VCaP (cell line): Measurements from ENCODE around the gene HMGXB3.

Experiments used
- H3K27ac ChIP-seq: fragments of 450-650 bp; 2 replicates; pipeline ENCODE4 v1.5.1; 2017
- TF ChIP-seq, protein P1 (sequence below): fragments of 450-650 bp; conservative IDR thresholded peaks from 2 replicates; pipeline ENCODE4 v1.5.1; 2017; ENCODE audit warnings: mild to moderate bottlenecking, moderate library complexity

The HMGXB3 gene

DNA sequence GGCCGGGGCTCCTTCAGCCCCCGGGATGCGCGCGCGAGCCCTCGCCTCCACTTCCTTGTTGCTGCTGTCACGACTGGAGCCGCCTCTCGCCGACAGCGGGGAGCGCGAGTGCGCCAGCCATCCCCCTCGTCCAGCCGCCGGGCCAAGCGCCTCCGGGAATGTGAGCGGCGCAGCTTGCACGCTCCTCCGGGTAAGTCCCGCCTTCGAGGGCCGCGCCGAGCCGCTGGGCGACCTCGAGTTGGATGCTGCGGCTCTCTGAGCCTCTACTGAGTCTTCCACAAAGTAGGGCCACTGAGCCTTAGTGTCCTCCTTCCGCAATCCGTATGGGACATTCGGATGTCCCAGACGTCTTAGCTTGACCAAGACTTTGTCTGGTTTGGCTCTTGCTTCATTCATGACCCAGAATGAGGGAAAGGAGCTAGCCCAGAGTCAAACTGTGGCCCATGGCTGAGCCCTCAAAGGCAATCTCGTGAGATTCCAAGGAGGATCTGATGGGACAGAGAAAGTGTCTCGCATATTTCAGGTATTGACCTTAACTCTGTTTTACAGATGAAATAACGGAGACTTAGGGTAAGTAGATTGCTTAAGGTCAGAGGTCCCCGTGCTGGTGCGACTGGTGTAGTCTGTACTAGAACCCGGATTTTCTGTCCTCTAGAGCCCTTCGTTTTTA, 586 bp downstream of the HMGXB3 start:
- peak overlapping the region; percentile 100 for H3K27ac ChIP-seq
- TF ChIP-seq, protein P1, sequence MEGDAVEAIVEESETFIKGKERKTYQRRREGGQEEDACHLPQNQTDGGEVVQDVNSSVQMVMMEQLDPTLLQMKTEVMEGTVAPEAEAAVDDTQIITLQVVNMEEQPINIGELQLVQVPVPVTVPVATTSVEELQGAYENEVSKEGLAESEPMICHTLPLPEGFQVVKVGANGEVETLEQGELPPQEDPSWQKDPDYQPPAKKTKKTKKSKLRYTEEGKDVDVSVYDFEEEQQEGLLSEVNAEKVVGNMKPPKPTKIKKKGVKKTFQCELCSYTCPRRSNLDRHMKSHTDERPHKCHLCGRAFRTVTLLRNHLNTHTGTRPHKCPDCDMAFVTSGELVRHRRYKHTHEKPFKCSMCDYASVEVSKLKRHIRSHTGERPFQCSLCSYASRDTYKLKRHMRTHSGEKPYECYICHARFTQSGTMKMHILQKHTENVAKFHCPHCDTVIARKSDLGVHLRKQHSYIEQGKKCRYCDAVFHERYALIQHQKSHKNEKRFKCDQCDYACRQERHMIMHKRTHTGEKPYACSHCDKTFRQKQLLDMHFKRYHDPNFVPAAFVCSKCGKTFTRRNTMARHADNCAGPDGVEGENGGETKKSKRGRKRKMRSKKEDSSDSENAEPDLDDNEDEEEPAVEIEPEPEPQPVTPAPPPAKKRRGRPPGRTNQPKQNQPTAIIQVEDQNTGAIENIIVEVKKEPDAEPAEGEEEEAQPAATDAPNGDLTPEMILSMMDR = no peak

DNA sequence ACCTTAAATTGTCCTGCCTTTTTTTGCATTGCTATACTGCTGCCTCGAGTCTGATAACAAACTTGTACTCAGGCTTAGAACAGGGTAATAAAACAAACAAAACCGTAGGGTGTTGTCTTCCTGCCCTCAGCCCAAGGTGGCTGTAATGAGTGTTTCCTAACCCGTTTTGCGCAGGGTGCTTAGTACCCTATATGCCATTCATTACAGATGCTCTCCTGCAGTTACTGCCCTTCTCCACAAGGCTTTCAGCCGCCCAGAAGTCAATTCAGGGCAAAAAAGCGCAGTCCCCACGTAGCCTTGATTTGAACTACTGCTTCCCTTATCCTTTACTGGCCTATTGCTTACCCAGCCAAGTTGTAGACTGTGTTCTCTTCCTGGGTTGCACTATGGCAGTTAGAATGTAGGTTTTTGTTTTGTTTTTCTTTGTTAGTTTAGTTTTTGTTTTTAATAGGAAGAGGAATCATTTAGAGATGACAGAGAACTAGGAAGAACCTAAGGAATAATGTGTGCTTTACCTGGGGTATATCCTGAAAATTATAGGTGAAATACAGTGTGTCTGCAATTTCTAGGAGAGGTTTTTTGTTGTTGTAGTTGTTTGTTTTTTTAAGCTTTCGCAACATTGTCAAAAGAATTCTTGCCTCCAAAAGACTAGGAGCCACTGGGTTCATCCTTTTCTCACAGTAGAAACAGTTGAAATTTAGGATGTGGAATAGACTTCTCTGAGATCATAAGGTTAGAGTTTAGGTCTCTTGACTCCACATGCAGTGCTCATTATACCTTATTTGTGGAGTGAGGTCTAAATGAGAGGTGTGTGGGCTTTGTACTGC, 1.3 kb downstream of the HMGXB3 start:
- TF ChIP-seq, protein P1 = peak; percentile 73
- H3K27ac ChIP-seq = peak overlapping the region; percentile 100

DNA sequence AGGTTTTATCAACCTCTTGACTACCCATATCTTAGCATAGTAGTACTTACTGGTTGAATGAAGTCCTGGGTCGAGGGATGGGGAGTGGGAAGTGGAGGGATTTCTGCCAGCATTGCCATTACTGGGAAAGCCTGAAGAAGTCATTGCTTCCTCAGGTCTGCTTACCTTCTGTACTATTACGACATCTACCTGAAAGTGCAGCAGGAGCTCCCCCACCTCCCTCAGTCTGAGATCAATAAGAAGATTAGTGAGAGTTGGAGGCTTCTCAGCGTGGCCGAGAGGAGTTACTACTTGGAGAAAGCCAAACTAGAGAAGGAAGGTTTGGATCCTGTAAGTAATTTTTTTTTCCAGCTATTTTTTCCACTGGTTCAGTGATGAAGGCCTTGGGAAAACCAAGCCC, 5.8 kb downstream of the HMGXB3 start:
- H3K27ac ChIP-seq = no peak overlapping the region
- TF ChIP-seq, protein P1 = no peak

DNA sequence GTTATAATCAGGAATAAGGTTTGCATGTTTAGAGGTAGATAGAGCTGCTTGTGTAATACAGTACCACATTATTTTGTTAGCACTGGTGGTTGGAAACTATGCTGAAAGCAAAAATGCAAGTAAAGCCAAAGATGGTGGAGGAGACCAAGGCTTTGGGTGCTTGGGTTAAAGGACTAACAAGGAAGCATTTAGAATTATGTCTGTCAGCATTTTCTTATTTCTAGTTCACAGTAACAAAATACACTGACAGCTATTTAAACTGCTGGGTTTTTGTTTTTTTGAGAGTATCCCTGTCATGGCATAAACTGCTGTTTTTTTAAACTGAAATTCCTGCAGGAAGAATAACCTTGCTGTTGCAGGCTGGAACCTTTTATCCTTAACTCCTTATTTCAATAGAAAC, 6.5 kb downstream of the HMGXB3 start:
- no peak overlapping the region for H3K27ac ChIP-seq
- TF ChIP-seq, protein P1 = no peak

DNA sequence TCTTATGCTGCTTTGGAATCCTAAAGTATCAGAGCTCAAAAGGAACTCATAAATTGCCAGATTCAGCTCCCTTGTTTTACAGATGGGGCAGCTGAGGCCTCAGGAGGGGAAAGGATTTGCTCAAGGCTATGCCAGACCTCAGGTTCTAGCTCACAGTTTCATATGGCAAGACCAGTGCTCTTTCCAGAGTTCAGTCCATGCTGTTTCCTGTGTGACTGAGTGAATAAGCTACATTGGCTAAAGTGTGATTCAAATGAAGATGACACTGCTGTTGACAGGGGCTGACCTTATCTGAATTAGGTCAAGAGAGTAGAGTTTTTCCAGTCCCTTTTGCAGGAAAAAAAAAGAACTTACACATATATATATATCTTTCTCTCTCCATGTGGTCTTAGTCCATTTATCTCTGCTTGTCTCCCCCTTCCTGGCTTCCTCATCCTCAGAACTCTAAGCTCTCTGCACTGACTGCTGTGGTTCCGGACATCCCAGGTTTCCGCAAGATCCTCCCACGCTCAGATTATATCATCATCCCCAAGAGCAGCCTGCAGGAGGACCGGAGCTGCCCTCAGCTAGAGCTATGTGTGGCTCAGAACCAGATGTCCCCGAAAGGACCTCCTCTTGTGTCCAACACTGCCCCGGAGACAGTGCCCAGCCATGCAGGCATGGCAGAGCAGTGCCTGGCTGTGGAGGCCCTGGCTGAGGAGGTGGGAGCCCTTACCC, 9.3 kb downstream of the HMGXB3 start:
- H3K27ac ChIP-seq = no peak overlapping the region
- TF ChIP-seq, protein P1 = no peak

DNA sequence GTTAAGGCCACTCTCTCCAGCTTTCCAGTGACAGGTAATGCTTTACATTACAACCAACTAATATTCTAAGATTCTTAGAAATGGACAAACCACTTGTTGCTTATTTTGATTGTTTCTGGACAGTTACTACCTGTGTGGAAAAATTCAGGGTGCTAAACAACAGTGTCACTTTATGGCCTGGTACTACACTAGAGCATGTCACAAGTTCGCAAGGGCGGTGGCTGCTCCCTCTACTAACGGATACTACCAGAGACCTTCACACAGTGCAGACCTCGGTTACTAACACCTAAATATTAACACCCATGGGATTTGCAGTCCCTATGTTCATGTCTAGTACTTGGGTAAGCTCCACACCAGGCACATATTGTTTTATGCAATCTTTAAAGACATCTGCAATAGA, 13.4 kb downstream of the HMGXB3 start:
- TF ChIP-seq, protein P1 = no peak
- no peak overlapping the region for H3K27ac ChIP-seq

DNA sequence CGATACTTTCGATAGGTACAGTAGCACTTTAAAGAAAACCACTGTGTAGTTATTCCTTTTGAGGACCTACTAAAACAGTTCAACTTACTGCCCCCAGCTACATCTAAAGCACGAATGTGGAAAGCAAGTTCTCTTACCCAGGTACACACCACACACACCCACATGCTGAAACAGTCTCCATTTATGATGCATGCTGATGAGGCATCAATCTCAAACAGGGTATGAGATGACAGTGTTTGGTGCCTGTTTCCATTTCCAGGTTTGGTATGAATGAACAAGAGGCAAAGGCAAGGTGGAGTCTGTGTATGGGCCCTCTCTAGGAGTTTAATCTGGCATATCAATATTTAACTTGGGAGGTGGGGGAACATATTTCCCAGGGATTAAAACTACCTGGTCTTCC, 13.9 kb downstream of the HMGXB3 start:
- H3K27ac ChIP-seq = no peak overlapping the region
- TF ChIP-seq, protein P1 = no peak
